CD4-positive, alpha-beta T cell treated with Interleukin-17A for 1 hour (primary cell): ENCODE data around the gene GRIN3A.

Experiments
- DNase-seq: peaks from one replicate; pipeline ENCODE4 v3.0.0-alpha.2; 2020

The GRIN3A gene

DNA sequence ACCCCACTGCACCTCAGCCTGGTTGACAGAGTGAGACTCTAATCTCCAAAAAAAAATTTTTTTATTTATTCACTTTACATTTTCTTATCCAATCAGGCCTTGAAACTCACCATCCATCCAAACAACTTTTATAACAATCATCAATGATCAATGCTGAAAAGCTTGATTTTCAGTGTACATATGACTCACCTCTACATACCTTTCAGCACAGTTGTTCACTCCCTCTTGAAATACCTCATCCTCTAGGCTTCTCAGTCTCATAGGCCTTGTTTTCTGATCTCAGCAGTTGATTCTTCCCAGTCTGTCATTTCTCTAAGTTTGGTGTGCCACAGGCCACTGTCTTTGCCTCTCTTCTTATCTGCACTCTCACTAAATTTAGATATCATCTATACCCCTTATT, 36.2 kb downstream of the GRIN3A start:
- DNase-seq, result no peak

DNA sequence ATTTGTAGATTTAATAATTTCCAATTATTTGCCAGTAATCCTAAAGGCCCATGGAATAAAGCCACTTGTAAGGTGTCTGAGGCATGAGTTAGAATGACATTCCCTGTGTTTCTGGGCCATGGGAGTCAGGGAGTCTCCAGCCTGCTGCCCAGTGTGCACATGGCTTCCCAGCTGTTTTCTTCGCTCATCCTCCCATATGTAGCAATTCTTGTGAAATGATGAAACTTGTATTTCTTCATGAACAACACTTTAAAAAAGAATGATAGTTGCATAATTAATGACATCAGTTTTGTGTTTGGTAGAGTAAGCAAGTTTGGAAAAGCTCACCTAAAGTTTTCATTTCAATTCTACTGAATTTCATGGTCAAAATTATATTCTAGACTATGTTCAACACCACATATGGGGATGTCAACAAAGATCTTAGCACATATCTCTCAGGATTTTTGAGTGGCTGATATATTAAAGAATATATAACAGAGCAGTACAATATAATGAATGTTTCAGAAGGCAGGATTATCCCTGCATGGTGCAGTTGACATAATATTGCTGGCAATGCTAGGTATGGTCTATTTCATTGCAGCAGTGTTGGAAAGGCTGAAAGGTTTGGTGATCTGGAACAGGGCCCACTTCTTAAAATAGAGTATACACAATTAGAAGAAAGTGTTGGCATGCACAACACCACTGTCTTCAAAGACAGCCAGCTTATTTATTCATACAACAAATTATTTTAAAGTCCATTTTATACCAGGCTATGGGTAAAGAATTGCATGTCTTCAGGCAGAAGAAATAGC, 44.7 kb downstream of the GRIN3A start:
- no peak for DNase-seq

DNA sequence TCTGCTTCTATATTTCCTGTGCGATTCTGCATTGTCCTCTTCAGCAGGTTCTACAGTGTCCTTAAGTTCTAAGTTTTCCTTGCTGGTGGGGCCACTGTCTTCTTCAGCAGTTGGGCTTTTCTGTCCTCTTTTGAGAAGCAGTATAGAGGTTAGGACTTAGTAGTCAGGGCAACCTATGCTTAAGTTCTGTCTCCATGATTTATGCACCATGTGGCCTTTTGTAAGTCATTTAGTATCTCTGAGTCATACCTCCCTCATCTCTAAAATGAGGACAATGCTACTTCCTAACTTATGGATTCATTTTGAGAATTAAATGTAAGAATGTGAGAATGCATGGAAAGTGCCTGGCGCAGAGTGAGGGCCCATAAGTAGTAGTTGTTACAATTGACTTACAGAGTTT, 46.8 kb downstream of the GRIN3A start:
- DNase-seq, result no peak

DNA sequence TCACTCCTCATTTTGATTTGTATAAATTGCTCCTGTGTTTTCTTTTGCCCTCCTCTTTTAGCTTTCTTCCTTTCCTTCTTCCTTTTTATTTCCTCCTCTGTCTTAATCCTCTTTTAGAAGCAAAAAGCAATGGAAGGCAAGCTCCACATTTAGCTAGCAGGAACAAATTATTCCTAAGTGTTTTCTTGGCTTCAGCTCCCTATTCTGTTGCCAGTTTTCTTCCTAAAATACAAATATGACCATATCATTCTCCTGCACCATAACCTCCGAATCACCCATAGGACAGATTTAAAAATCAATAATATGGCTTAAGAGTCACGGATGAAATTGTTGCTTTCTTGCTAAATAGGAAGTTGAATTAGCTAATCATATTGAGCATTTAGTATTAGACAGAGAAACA, 49.4 kb downstream of the GRIN3A start:
- no peak for DNase-seq

DNA sequence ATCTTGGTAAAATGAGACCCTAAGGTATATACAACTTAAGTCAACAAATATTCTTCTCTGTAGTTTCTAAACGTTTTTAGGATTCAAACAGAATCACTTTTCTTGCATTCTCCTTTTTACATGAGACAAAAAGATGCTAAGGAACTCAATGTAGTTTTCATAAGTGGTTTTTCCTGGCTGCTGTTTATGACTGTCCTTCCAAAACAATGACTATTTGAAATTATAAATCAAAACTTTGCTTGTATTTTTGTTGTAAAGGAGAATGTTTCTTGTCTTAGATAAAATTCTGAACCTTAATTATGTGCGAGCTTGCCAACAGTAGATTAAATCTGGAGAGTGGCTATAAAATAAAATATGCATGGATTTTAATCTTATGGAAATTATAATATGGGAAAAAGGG, 53.8 kb downstream of the GRIN3A start:
- DNase-seq, result no peak

DNA sequence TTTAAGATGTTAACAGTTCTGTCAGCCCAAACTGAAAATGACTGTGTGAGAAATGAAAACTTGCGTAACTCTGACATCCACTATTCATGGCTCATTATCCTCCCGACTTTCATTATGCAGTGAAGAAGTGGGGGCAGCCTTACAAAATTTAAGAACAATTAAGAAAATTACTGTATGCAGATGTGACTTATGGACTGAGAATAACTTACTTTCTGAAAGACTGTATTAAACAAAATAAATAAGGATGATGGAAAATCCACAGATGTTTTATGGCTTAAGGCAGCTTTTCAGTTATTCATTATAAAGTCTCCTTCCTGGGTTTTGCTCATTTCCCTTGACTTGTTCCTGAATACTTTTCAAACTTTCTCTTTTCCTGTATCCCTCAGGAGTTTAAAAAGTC, 55.2 kb downstream of the GRIN3A start:
- no peak for DNase-seq

DNA sequence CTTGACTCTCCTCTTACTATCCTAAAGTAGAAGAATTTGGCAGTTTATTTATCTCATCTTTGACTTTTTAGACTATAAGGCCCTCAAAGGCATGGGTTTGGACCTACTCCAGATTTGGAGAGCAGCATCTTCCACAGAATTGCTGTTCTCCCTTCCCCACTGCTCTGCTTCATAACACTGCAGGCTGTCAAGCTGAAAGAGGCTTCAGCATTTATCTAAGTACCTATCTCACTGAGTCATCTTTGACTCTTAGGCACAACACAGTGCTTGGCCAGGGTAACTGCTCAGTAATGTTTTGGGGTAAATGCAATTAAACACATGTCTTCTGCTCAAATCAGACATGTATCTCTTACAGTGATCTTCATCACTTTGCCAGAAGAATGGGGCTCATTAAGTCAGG, 60.6 kb downstream of the GRIN3A start:
- DNase-seq, result no peak

DNA sequence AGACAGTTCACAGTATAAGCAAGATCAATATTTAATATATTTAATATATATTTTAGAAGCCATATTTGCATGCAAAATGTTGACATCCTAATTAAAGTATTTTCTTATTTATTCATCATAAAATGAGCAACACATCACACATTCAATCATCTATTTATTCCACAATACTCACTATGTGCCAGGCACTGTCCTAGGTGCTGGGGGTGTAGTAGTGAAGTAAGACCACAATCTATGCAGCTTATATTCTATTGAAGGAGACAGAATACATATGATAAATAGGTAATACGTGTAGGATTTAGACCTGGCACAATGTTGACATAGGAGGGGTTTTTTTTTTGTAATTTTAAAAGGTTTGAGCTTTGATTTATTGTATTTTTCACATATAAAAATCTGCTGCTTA, 63.1 kb downstream of the GRIN3A start:
- DNase-seq, result no peak

DNA sequence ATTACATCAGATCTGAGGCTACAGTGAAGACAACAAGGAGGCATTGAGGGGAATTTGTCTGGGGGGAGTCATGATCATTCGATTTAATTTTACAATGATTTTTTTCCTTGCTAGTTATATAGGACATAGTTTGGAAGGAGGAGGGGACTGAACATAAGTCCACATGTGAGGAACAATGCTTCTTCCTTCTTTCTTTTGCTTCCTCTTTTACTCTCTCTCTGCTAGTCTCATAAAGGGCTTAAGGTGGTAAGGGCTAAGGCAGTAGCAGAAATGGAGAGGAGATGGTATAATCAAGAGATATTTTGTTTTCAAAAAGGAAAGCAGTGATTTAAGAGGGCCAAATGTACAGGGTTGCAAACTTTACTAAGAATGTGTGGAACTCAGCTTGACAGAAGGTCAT, 64.3 kb downstream of the GRIN3A start:
- DNase-seq, result no peak

DNA sequence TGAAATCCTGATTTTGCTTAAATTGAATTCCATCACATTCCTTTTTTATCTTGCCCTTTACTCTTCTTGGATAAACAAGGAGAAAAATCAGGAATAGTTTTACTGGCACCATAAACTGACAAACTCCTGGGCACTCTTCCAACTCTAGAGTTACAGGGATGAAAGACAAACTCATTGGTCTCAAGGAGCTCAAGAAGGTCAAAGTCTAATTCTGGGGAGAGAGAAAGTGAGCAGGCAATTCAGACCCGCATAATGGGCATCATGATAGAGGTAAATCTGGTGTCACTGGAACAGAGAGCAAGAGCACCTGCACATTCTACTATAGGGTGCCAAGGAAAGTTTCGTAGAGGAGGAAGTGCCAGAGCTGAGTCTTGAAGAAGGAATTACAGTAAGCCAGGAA, 64.8 kb downstream of the GRIN3A start:
- no peak for DNase-seq

DNA sequence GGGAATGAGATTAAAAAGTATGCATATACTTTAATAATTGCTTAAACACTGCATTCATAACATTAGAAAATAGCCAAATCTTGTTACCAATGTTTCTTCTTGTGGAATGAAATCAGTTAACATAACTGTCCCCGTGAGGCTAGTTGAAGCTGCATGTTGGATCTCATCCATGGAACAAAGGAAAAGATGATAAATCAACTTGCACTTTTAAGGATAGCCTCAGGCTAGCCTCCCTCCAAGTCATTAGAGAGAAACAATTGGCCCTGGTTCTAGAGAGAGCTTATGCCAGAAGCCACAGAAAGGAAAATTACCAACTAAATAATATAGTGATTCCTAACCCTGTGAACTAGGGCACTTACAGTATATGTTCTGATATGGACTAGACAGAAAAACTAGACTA, 66.9 kb downstream of the GRIN3A start:
- DNase-seq, result no peak

DNA sequence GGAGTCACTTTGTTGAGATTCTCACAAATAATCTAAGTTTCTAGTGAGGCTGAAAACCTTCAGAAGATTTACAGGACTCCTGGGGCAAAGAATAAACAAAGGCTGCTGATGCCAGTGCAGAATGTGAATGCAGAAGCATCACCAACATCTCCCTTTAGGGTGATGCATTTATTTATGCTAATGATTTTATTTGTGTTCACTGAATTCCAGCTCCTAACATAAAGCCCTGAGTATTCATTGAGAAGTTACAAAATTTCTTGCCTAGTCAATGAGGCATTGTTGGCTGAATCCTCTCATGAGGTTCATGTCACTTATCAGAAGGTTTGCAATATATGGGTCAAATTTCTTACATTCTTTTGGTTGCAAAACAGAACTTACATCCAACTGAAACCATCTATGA, 70.0 kb downstream of the GRIN3A start:
- no peak for DNase-seq

DNA sequence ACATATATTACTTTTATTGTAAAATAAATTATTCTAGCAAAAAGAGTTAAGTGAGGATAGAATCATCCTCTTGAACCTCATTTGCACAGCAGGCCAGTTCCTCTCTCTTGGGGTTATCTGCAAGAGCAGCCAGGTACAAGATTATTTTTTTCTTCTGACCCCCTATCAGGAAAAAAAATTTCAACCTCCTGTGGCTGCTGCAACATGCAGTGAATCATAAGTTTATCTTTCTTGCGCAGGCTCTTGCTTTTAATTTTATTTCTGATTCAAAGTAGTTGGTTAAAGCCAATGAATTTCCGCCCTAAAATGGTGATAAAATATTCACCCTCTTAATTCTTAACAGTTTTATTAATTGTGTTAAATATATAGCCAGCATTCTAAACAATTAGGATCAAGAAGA, 74.0 kb downstream of the GRIN3A start:
- DNase-seq, result no peak

DNA sequence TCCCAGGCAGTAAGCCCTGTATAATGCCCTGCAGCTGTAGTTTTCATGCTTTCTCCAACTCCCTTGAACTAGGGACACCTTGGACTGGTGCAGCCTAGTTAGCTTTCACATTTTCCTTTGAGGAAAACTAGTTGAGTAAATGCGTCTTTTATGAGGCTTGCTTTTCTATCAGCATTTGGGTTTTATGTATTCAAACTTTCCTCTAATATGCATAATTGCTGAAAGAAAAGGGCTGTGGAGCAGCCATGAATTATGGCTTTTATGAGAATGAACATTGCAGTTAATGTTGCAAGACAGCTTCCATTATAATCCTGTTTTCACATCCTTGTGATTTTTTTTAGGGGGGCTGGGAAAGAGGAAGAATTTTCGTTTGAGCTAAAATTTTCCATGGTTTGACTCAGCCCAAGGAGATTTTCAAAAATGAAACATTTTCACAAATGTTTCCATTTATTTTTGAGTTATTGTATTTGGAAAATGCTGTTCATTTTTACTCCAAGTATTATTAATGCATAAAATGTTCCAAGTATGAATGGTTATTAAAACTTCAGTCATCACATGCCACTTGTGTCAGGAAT, 85.8 kb downstream of the GRIN3A start:
- DNase-seq, result no peak

DNA sequence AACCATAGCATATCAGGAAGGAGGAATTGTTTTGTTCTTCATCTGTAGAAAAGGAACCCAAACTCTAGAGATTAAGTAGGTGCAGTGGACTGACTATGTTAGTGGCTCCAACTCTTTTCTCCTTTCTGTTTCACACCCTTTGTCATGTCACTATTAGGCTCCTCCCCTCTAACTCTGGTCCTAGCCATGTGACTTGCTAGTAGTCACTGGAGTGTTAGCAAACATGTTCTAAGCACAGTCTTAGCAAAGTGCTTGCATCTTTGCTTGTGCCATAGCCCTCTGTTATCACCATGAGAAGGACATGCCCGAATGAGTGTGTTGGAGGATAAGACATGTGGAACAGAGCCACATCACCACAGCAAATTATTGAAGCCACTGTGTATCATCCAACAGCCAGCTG, 88.3 kb downstream of the GRIN3A start:
- no peak for DNase-seq

DNA sequence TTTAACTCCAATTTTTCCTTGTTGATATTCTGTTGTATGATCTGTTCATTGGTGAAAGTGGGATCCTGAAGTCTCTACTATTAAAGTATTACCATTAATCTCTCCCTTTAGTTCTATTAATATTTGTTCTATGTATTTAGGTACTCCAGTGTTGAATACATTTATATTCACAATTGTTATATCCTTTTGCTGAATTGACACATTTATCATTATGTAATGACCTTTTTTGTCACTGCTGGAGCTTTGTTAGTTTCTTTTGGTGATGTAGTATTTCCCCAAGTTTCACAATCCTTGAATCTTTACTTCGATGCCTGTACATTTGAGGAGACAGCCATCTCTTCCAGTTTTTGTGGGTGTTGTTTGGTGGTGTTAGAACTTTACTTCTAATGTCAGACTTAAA, 90.0 kb downstream of the GRIN3A start:
- no peak for DNase-seq

DNA sequence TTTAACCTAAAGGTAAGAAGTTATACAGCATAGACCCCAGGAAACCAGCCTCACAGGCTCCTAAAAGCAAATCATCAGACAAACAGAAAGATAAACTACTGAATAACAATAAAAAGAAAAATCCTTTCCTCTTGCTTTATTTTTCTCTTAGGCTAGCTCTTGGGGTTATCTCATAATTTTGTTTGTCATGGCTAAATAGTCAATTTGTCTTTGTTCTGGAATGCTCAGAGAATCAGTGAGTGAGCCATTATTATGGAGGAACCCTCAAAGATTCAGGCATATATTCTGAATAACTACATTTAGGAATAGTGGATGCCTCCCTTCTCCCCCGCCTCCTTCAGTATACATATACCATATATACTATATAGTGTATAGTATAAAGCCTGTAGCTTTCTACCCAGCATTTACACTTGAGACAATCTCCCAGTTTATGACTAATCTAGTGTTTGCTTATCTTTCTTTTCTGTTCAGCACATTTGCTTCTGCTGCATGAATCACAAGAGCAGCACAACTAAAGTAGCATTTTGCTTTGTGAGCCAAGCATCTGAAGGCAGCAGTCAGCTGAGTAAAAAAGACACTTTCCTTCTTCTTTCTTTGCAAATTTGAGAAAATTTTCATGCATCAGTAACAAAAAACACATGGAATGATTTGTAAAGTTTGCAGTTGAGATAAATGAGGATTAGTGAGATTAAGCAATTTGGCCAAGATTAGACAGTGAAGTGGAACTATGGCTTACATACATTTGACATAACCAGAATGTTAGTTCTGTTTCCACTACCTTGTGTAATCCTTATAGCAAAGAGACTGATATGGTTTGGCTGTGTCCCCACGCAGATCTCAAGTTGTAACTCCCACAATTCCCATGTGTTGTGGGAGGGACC, 98.4 kb downstream of the GRIN3A start:
- DNase-seq, result no peak

DNA sequence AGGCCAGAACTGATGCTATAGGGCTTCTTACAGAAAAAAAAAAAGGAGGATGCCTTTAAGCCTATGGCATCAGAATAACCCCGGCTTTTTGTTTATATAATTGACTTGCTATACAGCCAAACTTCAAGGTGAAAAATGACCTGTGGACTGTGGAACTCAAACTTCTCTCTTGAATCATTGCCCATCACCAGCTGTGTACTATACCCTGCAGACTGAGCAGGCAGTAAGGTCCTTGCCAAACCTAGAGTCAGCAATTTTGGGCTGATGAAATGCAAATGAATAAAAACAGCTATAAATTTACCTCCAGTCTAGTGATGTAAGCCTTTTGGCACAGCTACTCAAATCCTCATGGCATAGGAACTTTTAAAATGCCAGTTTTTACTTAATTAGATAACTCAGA, 99.1 kb downstream of the GRIN3A start:
- no peak for DNase-seq

DNA sequence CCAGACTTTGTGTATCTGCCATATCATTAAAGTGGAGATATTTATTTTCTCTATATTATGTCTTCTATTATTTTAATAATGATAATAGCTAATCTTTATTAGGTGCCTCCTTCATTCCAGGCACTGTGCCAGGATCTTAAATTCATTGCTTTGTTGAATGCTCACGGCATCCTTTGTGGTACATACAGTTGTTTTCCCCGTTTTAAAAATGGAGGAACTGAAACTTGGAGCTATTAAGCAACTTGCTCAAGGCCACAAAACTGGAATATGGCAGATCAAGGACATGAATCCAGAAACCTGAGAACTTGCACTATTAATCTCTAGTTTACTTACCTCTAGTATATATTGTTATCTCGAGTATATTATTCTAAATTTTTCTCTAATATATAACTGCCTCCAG, 102.2 kb downstream of the GRIN3A start:
- DNase-seq, result no peak

DNA sequence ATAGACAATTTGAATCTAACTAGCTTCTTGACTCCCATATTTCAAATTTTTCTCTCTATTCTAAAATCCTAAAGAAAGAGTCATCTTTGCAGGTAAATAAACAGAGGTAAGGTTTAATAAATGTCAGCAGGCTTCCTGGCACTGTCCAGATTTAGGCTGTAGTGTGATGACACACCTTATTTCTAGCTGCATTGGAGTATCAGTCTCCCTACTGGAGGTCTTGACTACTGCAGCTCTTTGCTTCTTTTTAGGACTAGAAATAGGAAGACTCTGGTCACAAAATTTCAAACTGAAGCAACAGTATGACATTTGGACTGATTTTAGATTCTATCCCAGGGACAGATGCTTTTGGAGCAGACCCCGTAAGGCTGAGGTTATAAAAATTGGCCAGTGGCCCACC, 103.0 kb downstream of the GRIN3A start:
- DNase-seq, result no peak

DNA sequence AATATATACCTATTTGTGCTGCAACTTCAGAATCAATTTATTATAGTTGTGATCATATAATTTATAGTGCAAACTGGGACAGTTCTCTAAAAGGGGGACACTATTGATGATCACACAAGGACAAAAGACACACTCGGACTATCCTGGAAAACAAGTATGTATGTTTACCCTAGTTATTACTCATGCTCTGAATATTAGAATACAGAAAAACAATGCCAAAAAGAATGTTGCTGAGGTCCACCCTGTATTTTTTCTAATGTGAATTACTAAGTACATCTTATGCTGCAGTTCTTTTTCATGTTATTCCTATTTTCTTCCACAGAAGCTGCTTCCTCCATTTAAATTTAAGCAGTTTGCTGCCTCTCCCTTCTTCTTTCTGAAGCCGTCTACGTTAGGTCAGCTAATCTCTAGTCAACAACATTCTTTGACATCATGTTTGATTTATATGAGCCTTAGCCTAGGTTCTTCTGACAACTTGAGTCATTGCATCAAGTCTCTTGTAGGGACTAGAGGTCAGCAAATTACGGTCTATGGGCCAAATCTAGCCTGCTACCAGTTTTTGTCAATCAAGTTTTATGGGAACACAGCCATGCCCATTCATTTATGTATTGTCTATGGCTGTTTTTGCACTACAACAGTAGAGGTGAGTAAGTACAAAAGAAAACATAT, 103.6 kb downstream of the GRIN3A start:
- no peak for DNase-seq

DNA sequence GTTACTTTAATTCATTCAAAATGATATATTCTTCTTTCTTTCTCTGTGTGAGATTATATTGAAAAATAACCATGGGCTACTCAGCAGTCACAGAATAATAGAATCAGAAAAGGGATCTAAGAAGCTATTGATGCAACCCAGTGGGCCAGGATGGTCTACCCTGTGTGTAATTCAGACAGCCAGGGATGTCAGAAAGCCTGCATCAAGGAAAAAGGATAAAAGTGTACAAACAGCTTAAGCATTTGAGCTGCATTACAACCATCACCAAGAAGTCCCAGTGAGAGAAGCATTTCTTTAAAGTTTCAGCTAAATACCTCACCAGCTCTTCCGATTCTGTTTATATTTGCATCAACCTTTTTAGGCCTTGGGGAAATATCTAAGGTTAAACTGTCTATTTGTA, 105.8 kb downstream of the GRIN3A start:
- no peak for DNase-seq

DNA sequence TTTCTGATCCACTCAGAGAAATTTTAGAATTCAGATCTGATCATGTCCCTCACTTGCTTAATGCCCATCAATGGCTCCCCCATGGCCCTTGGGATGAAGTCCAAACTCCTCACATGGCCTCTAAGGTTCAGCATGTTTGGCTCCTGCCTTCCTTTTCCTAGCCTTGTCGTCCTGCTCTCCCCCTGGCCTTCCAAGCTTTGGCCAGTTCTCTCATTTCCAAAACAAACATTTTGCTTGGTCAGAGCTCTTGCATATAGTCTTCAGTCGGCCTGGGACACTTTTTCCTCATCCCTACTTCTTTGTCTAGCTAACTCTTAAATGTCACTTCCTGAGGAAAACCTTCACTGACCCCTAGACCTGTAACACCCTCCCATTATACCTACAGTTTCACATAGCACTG, 106.6 kb downstream of the GRIN3A start:
- DNase-seq, result no peak

DNA sequence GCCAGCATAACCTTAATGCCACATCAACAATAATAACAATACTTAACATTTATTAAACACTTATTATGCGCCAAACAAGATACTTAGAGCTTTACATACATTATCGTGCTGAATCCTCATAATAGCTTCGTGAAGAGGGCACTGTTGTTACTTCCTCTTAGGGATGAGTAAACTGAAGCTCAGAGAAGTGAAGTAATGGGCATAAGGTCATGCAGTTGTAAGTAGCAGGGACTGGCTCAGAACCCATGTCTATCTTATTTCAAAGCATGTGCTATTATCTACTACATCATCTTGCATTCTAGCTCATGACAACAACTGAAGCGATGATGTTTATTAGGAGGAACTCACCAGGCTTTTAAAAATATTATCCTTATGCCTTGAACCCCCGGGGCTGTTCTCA, 108.8 kb downstream of the GRIN3A start:
- DNase-seq, result no peak
